ENCODE data around the gene APOBEC3B.
A peak's percentile ranks its signal among the peaks of the same experiment; 100 is the strongest.
"Not testable (repeated sequence)": the region's sequence is repeated elsewhere in the genome, so short reads cannot be mapped to it uniquely, and the experiment has no call there.

Gene APOBEC3B

GRCh38 chr22:39037071-39037470, 54.9 kb downstream of the APOBEC3B start:
- not testable (repeated sequence) for DNase-seq

GRCh38 chr22:39039306-39040126, 57.4 kb downstream of the APOBEC3B start:
- DNase-seq = no peak

- not testable (repeated sequence) for DNase-seq
These were observed 58.0 kb downstream of the APOBEC3B start for GRCh38 chr22:39040155-39040537.

- DNase-seq = peak; percentile 66 to 71
These were observed 58.6 kb downstream of the APOBEC3B start, which contains the start of gene APOBEC3F for GRCh38 chr22:39040538-39041296. TSS of gene APOBEC3F (plus strand) at chr22:39040864. CDS start at chr22:39040961, 97 bp downstream.

- no peak for DNase-seq
These were observed 59.8 kb downstream of the APOBEC3B start for GRCh38 chr22:39041908-39042307.

All from activated CD4-positive, alpha-beta T cell treated with anti-CD3 and anti-CD28 coated beads, Interleukin-2, amount 50 U/mL, for 48 hours (primary cell).